Ishikawa (cell line): ENCODE data around the gene VAV1.

Experiments used
- CEBPB ChIP-seq: IDR thresholded peaks from 2 replicates; pipeline ENCODE4 v1.6.1; 2012
- CREB1 ChIP-seq: IDR thresholded peaks from 2 replicates; pipeline ENCODE4 v1.6.1; 2012; ENCODE audit warnings: low read depth
- EGR1 ChIP-seq: IDR thresholded peaks from 2 replicates; pipeline ENCODE4 v1.6.1; 2012
- EP300 ChIP-seq: IDR thresholded peaks from 2 replicates; pipeline ENCODE4 v1.6.1; 2012; ENCODE audit warnings: borderline replicate concordance
- FOXM1 ChIP-seq: IDR thresholded peaks from 2 replicates; pipeline ENCODE4 v1.6.1; 2012; ENCODE audit warnings: low read depth, borderline replicate concordance
- MAX ChIP-seq: IDR thresholded peaks from 2 replicates; pipeline ENCODE4 v1.6.1; 2012
- NFIC ChIP-seq: IDR thresholded peaks from 2 replicates; pipeline ENCODE4 v1.6.1; 2012
- RAD21 ChIP-seq: IDR thresholded peaks from 2 replicates; pipeline ENCODE4 v1.6.1; 2012; ENCODE audit warnings: low read depth
- TAF1 ChIP-seq: IDR thresholded peaks from 2 replicates; pipeline ENCODE4 v1.6.1; 2012; ENCODE audit warnings: low read depth, mild to moderate bottlenecking
- TCF12 ChIP-seq: IDR thresholded peaks from 2 replicates; pipeline ENCODE4 v1.6.1; 2012; ENCODE audit warnings: low read depth
- TEAD4 ChIP-seq: IDR thresholded peaks from 2 replicates; pipeline ENCODE4 v1.6.1; 2012
- USF1 ChIP-seq: IDR thresholded peaks from 2 replicates; pipeline ENCODE4 v1.6.1; 2012
- YY1 ChIP-seq: IDR thresholded peaks from 2 replicates; pipeline ENCODE4 v1.6.1; 2012; ENCODE audit warnings: low read depth
- ZBTB7A ChIP-seq: IDR thresholded peaks from 2 replicates; pipeline ENCODE4 v1.6.1; 2012; ENCODE audit warnings: low read depth
- TF ChIP-seq, protein P1 (sequence below): IDR thresholded peaks from 2 replicates; pipeline ENCODE4 v1.6.1; 2012; ENCODE audit warnings: low read depth, mild to moderate bottlenecking

Gene VAV1

GRCh38 chr19:6728346-6728745 lies 44.2 kb upstream of the VAV1 start:
- TF ChIP-seq FOXM1 (no peak), EGR1 (no peak), YY1 (no peak), RAD21 (no peak), TCF12 (no peak), ZBTB7A (no peak), USF1 (no peak), NFIC (no peak), TEAD4 (no peak), CREB1 (no peak), EP300 (no peak), MAX (no peak), CEBPB (no peak), TAF1 (no peak)
- TF ChIP-seq, protein P1, sequence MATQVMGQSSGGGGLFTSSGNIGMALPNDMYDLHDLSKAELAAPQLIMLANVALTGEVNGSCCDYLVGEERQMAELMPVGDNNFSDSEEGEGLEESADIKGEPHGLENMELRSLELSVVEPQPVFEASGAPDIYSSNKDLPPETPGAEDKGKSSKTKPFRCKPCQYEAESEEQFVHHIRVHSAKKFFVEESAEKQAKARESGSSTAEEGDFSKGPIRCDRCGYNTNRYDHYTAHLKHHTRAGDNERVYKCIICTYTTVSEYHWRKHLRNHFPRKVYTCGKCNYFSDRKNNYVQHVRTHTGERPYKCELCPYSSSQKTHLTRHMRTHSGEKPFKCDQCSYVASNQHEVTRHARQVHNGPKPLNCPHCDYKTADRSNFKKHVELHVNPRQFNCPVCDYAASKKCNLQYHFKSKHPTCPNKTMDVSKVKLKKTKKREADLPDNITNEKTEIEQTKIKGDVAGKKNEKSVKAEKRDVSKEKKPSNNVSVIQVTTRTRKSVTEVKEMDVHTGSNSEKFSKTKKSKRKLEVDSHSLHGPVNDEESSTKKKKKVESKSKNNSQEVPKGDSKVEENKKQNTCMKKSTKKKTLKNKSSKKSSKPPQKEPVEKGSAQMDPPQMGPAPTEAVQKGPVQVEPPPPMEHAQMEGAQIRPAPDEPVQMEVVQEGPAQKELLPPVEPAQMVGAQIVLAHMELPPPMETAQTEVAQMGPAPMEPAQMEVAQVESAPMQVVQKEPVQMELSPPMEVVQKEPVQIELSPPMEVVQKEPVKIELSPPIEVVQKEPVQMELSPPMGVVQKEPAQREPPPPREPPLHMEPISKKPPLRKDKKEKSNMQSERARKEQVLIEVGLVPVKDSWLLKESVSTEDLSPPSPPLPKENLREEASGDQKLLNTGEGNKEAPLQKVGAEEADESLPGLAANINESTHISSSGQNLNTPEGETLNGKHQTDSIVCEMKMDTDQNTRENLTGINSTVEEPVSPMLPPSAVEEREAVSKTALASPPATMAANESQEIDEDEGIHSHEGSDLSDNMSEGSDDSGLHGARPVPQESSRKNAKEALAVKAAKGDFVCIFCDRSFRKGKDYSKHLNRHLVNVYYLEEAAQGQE, result no peak

- TF ChIP-seq, protein P1, result no peak
- no peak for TF ChIP-seq EP300
These were observed 42.8 kb upstream of the VAV1 start for GRCh38 chr19:6729573-6730152.

DNA sequence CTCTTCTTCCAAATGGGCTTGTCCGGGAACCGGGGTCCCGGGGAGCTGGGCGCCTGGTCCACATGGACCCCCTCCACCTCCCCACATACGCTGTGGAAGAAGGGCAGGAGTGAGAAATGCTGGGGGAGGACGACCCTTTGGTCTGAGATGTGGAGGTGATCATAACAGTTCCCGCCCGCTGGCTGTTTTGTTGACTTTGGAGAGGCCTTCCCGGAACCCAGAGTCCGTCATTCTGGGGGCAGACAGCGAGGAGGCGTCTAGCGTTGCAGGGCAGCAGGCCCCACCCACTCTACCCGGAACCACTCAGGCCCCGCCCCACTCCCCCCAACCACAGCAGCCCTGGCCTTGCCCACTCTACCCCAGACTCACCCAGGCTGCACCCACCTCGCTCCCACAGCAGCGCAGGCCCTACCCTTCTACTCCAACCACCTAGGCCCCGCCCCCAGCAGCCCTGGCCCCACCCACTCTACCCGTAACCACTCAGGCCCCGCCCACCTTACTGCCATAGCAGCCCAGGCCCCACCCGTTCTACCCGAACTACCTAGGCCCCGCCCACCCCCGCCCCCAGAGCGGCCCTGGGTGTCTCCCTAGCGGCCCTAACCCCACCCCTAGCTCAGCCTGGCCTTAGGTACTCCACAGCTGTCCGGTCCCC lies 42.2 kb upstream of the VAV1 start:
- no peak for TF ChIP-seq YY1
- no peak for TF ChIP-seq TEAD4
- TF ChIP-seq FOXM1, result no peak
- no peak for TF ChIP-seq EP300
- TF ChIP-seq TCF12, result no peak
- TF ChIP-seq CEBPB, result no peak
- no peak for TF ChIP-seq TAF1
- TF ChIP-seq, protein P1, result no peak
- TF ChIP-seq USF1, result no peak
- no peak for TF ChIP-seq CREB1
- TF ChIP-seq ZBTB7A, result no peak
- TF ChIP-seq NFIC, result no peak
- no peak for TF ChIP-seq RAD21
- no peak for TF ChIP-seq MAX

GRCh38 chr19:6730941-6731670 lies 41.4 kb upstream of the VAV1 start:
- TF ChIP-seq YY1 (no peak), ZBTB7A (no peak), EP300 (no peak), USF1 (no peak), TAF1 (no peak), MAX (no peak), RAD21 (no peak)
- TF ChIP-seq, protein P1, result no peak
